HG03558 (cell line): ENCODE measurements around the gene TRIM73.
"Not testable (repeated sequence)": the region's sequence is repeated elsewhere in the genome, so short reads cannot be mapped to it uniquely, and the experiment has no call there.

Source experiments
- ATAC-seq: cut with Tn5 transposase; IDR thresholded peaks from one replicate; pipeline ENCODE4 v1.9.1; 2021; ENCODE audit warnings: moderate number of reproducible peaks; ENCODE audit not compliant: unreplicated experiment; ENCODE audit errors: extremely low read depth

The TRIM73 gene

DNA sequence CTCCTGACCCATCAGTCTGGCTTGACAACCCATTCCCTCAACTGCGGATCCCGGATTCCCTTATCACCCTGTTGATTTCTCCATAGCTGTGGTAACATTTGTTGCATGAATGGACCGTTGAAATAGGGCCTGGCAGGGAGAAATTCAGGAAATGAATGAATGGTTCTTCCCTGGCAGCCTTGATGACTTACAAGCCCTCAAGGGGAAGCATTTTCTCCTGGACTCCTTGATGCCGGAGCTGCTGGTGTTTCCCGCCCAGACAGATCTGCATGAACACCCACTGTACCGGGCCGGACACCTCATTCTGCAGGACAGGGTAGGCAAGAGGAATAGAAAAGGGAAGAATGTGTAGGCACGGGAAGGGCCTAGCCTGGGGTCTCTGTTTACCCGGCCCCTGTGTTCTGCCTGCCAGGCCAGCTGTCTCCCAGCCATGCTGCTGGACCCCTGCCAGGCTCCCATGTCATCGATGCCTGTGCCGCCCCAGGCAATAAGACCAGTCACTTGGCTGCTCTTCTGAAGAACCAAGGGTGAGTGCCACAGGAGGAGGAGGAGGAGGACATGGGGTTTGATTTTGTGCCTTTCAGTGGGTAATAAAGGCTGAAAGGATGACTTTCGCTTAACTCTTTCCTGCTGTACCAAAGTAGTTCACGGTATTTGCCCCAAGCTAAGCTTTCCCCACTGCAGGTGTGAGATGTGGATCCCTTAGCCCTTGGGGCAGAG is 19.4 kb downstream of the TRIM73 start:
- ATAC-seq = not testable (repeated sequence)

DNA sequence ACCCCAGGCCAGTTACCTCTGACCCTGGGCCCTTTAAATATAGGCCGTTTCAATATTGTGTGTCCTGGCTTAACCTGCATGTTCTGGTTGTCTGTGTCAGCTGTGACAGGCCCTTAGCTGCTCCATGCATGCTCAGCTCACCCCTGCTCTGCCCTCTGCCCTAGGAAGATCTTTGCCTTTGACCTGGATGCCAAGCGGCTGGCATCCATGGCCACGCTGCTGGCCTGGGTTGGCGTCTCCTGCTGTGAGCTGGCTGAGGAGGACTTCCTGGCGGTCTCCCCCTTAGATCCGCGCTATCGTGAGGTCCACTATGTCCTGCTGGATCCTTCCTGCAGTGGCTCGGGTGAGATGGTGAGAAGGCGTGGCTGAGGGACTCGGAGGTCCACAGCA is 20.0 kb downstream of the TRIM73 start:
- not testable (repeated sequence) for ATAC-seq

DNA sequence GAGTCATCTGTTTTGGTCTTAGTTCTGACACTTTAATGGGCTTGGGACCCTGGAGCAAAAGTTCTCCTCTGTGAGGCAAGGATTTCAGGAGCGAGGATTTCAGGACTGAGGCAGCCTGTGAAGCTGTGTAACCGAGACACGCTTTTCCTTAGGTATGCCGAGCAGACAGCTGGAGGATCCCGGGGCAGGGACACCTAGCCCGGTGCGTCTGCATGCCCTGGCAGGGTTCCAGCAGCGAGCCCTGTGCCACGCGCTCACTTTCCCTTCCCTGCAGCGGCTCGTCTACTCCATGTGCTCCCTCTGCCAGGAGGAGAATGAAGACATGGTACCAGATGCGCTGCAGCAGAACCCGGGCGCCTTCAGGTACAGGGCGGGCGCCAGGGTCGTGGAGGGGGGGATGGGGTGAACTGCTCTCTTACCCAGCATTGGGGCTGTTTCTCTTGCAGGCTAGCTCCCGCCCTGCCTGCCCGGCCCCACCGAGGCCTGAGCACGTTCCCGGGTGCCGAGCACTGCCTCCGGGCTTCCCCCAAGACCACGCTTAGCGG is 20.5 kb downstream of the TRIM73 start:
- ATAC-seq = not testable (repeated sequence)

DNA sequence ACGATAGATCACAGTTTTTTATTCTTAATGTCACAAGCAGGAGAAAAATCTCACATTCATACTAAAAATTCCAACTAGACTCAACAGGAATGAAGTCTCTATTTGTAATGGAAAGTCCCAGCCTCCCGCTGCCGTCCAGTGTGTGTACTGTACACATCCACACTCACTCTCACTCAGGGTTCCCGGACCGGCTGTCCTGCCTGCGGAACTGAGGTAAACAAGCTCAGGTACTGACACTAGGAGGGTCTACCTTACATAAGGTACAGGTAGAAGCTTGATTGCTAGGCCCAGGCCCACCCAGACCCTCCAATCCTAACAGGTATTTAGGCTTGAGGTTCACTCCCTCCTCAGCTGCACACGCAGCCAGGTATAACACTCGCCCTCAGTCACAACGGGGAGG is 21.4 kb downstream of the TRIM73 start:
- not testable (repeated sequence) for ATAC-seq

- ATAC-seq = not testable (repeated sequence)
Observed at GRCh38 chr7:75418292-75418858, 22.9 kb downstream of the TRIM73 start.

DNA sequence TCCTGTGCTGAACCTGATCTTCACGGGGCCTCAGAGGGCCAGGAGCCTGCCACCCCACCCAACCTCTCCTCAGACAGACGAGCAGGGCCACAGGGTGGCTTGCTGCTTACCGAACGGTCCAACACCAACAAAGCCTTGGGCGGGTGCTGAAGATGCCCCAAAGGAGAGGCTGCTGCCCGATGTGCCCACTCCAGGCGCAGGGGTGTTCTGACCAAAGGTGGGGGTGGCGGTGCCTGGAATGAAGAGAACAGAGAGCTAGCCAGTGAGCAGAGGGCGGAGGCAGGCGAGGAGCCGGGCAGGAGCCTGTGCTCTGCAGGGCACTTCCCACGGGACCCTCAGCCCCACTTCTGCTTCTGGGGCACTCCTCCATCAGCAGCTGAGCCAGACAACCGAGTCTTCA is 23.8 kb downstream of the TRIM73 start:
- not testable (repeated sequence) for ATAC-seq

- ATAC-seq = not testable (repeated sequence)
Observed at GRCh38 chr7:75419693-75420092, 24.3 kb downstream of the TRIM73 start.

- ATAC-seq = not testable (repeated sequence)
Observed at GRCh38 chr7:75420152-75420551, 24.7 kb downstream of the TRIM73 start.

GRCh38 chr7:75421798-75422710 is 26.6 kb downstream of the TRIM73 start:
- not testable (repeated sequence) for ATAC-seq

GRCh38 chr7:75423481-75423880 is 28.1 kb downstream of the TRIM73 start:
- ATAC-seq = not testable (repeated sequence)

GRCh38 chr7:75439000-75439399 is 43.6 kb downstream of the TRIM73 start:
- ATAC-seq = not testable (repeated sequence)

GRCh38 chr7:75442101-75442464 is 46.7 kb downstream of the TRIM73 start:
- ATAC-seq = not testable (repeated sequence)

GRCh38 chr7:75442465-75443111 is 47.2 kb downstream of the TRIM73 start:
- not testable (repeated sequence) for ATAC-seq

GRCh38 chr7:75449946-75450345 is 54.5 kb downstream of the TRIM73 start:
- not testable (repeated sequence) for ATAC-seq

- ATAC-seq = not testable (repeated sequence)
Observed at GRCh38 chr7:75452494-75452955, 57.1 kb downstream of the TRIM73 start.
